ENCODE results near the gene C17orf75.

C17orf75 gene

GRCh38 chr17:32285746-32286517 lies 56.0 kb downstream of the C17orf75 start:
- no peaks in the 10 kb centered on the region for H3K79me2 ChIP-seq (ENCODE audit: control insufficient read depth, low read length)
- H3K4me2 ChIP-seq (ENCODE audit: low read length) = peak overlapping the region; percentile 11; the same call in 1 of the 2 replicates
- no peaks in the 10 kb centered on the region for H3K27me3 ChIP-seq (ENCODE audit: control insufficient read depth, low read length)
- no peaks in the 10 kb centered on the region for H4K20me1 ChIP-seq (ENCODE audit: control insufficient read depth, insufficient read depth, low read depth, low read length)
- 0 out of 2 replicates have a peak overlapping the region, but pooled peaks have one; percentile 6 for H3K27ac ChIP-seq (ENCODE audit: low read depth, low read length)
- H3K4me1 ChIP-seq (ENCODE audit: control insufficient read depth, low read length) = peaks cover 74% of the 10 kb centered on the region
- no peaks in the 10 kb centered on the region for H3K9me3 ChIP-seq (ENCODE audit: control insufficient read depth, insufficient read depth, low read length)
- H3K36me3 ChIP-seq (ENCODE audit: control insufficient read depth, low read length) = no peaks in the 10 kb centered on the region
- no peaks in the 10 kb centered on the region for H3K9me2 ChIP-seq (replicated peaks; ENCODE audit: control insufficient read depth, low read length)
- peaks cover 8% of the 10 kb centered on the region; the same call in 1 of the 2 replicates for H3F3A ChIP-seq (ENCODE audit: control insufficient read depth, insufficient read depth)
- TF ChIP-seq EZH2phosphoT487 (IDR thresholded peaks at IDR 0.05; ENCODE audit: borderline replicate concordance, low read length) = no peak
- TF ChIP-seq CTCF (IDR thresholded peaks at IDR 0.05; ENCODE audit: low read depth, low read length, poor library complexity, severe bottlenecking) = no peak
- H3K4me3 ChIP-seq (ENCODE audit: low read length) = no peak overlapping the region

- no peaks in the 10 kb centered on the region for H3K79me2 ChIP-seq (ENCODE audit: control insufficient read depth, low read length)
- TF ChIP-seq EZH2phosphoT487 (IDR thresholded peaks at IDR 0.05; ENCODE audit: borderline replicate concordance, low read length) (no peak), CTCF (IDR thresholded peaks at IDR 0.05; ENCODE audit: low read depth, low read length, poor library complexity, severe bottlenecking) (no peak)
Measured at GRCh38 chr17:32285306-32285705, 56.7 kb downstream of the C17orf75 start.

GRCh38 chr17:32283745-32284201 lies 58.2 kb downstream of the C17orf75 start:
- Histone ChIP-seq H3K27me3 (ENCODE audit: control insufficient read depth, low read length) (no peaks in the 10 kb centered on the region), H4K20me1 (ENCODE audit: control insufficient read depth, insufficient read depth, low read depth, low read length) (no peaks in the 10 kb centered on the region), H3K4me2 (ENCODE audit: low read length) (peak overlapping the region; percentile 66), H3K9me2 (replicated peaks; ENCODE audit: control insufficient read depth, low read length) (no peaks in the 10 kb centered on the region), H3F3A (ENCODE audit: control insufficient read depth, insufficient read depth) (no peaks in the 10 kb centered on the region), H3K27ac (ENCODE audit: low read depth, low read length) (no peak overlapping the region), H3K79me2 (ENCODE audit: control insufficient read depth, low read length) (no peaks in the 10 kb centered on the region), H3K4me3 (ENCODE audit: low read length) (peak overlapping the region; percentile 49), H3K4me1 (ENCODE audit: control insufficient read depth, low read length) (peaks cover 59% of the 10 kb centered on the region), H3K36me3 (ENCODE audit: control insufficient read depth, low read length) (no peaks in the 10 kb centered on the region), H3K9me3 (ENCODE audit: control insufficient read depth, insufficient read depth, low read length) (no peaks in the 10 kb centered on the region)
- TF ChIP-seq CTCF (IDR thresholded peaks at IDR 0.05; ENCODE audit: low read depth, low read length, poor library complexity, severe bottlenecking) (no peak), EZH2phosphoT487 (IDR thresholded peaks at IDR 0.05; ENCODE audit: borderline replicate concordance, low read length) (no peak)

More at GRCh38 chr17:32285306-32285705, 56.7 kb downstream of the C17orf75 start:
- H3F3A ChIP-seq (ENCODE audit: control insufficient read depth, insufficient read depth) = peaks cover 4% of the 10 kb centered on the region; the same call in 1 of the 2 replicates
- H3K36me3 ChIP-seq (ENCODE audit: control insufficient read depth, low read length) = no peaks in the 10 kb centered on the region
- no peaks in the 10 kb centered on the region for H3K9me3 ChIP-seq (ENCODE audit: control insufficient read depth, insufficient read depth, low read length)
- H3K4me1 ChIP-seq (ENCODE audit: control insufficient read depth, low read length) = peaks cover 70% of the 10 kb centered on the region
- no peaks in the 10 kb centered on the region for H4K20me1 ChIP-seq (ENCODE audit: control insufficient read depth, insufficient read depth, low read depth, low read length)
- peak overlapping the region; percentile 11; the same call in 1 of the 2 replicates for H3K4me2 ChIP-seq (ENCODE audit: low read length)
- no peak overlapping the region for H3K27ac ChIP-seq (ENCODE audit: low read depth, low read length)
- no peaks in the 10 kb centered on the region for H3K9me2 ChIP-seq (replicated peaks; ENCODE audit: control insufficient read depth, low read length)
- no peak overlapping the region for H3K4me3 ChIP-seq (ENCODE audit: low read length)
- no peaks in the 10 kb centered on the region for H3K27me3 ChIP-seq (ENCODE audit: control insufficient read depth, low read length)
